ENCODE measurements around the gene TRAF3IP3.

TRAF3IP3 gene

GRCh38 chr1:209829716-209830115 is 73.9 kb downstream of the TRAF3IP3 start:
- DNase-seq (ENCODE audit: low read depth): no peak

- DNase-seq (ENCODE audit: low read depth): no peak
Observed at GRCh38 chr1:209830722-209831121, 74.9 kb downstream of the TRAF3IP3 start.

- no peak for DNase-seq (ENCODE audit: low read depth)
Observed at GRCh38 chr1:209831615-209832014, 75.8 kb downstream of the TRAF3IP3 start.

Data from activated T-cell treated with anti-CD3 and anti-CD28 coated beads for 24 hours (primary cell).